ENCODE measurements around the gene ADAMTS6. TPM values are rescaled to one million over a fixed set of nuclear protein-coding genes. Genes with fewer than 3 reads are reported as not detected.
A peak's percentile ranks its signal among the peaks of the same experiment; 100 is the strongest.

ADAMTS6 gene
- total and polyA plus RNA-seq, 2 experiments from 2014 or later = 0.78 to 2.0 TPM

DNA sequence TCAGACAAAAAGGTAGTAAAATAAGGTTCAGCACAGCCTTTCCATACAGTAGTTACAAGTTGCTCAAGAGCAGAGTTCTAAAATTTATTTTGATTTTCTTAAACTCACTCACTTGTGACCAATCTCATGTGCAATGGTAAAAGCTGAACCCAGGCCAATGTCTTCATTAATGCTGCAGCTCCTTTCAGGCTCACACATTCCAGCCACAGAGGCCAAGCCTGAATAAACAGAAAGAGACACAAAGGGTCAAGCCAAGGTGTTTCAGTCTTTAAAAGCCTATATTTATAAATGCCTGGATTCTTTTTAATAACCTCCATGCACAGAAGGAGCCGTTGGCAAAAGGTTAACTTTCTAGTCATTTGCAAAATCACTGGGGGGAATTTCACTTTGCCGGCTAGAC, 152.5 kb downstream of the ADAMTS6 start:
- TF ChIP-seq EZH2phosphoT487 (IDR thresholded peaks at IDR 0.05; ENCODE audit: unreplicated experiment) (no peak), ZNF331 (CRISPR knock-in tag; IDR thresholded peaks at IDR 0.05; ENCODE audit: low read depth) (no peak), STAT1 (IDR thresholded peaks at IDR 0.05; ENCODE audit: unreplicated experiment) (no peak), ZNF114 (CRISPR knock-in tag; IDR thresholded peaks at IDR 0.05) (no peak), NANOG (IDR thresholded peaks at IDR 0.05; ENCODE audit: borderline replicate concordance) (no peak), JUNB (IDR thresholded peaks at IDR 0.05; ENCODE audit: unreplicated experiment) (no peak)
- Mint-ChIP-seq H3K27ac (peak overlapping the region; percentile 70), H3K27me3 (ENCODE audit: insufficient read depth, low read depth, poor library complexity) (no peaks in the 10 kb centered on the region), H3K36me3 (ENCODE audit: low read depth) (no peaks in the 10 kb centered on the region), H3K4me3 (no peak overlapping the region), H3K9me3 (no peaks in the 10 kb centered on the region), H3K4me1 (peaks cover 42% of the 10 kb centered on the region)
- no peaks in the 10 kb centered on the region for H4K20me1 ChIP-seq (replicated peaks; ENCODE audit: insufficient read depth)
- no peak overlapping the region for H3K27ac ChIP-seq (ENCODE audit: low read depth)
- no peak overlapping the region for H3K4me3 ChIP-seq
- no peaks in the 10 kb centered on the region for H3K9me2 ChIP-seq (ENCODE audit: insufficient read depth)
- H3K4me1 ChIP-seq (ENCODE audit: insufficient read depth) = peaks cover 26% of the 10 kb centered on the region
- no peaks in the 10 kb centered on the region for H3K79me2 ChIP-seq (replicated peaks; ENCODE audit: insufficient read depth)
- no peaks in the 10 kb centered on the region for H3K27me3 ChIP-seq (ENCODE audit: insufficient read depth)
- no peak overlapping the region for H2AFZ ChIP-seq
- peak; percentile 67 for ATAC-seq
- no peaks in the 10 kb centered on the region for H3K36me3 ChIP-seq (ENCODE audit: insufficient read depth)
- H3F3A ChIP-seq (replicated peaks; ENCODE audit: low read depth) = no peaks in the 10 kb centered on the region
- DNase-seq (ENCODE audit: low spot score) = peak; percentile 40
- H3K4me2 ChIP-seq = no peak overlapping the region

GRCh38 chr5:65327582-65327981, 154.1 kb downstream of the ADAMTS6 start:
- no peaks in the 10 kb centered on the region for H4K20me1 ChIP-seq (replicated peaks; ENCODE audit: insufficient read depth)
- no peak overlapping the region for H3K4me2 ChIP-seq
- H3K27ac Mint-ChIP-seq = no peak overlapping the region
- no peaks in the 10 kb centered on the region for H3K9me3 Mint-ChIP-seq
- H3K36me3 ChIP-seq (ENCODE audit: insufficient read depth) = no peaks in the 10 kb centered on the region
- ATAC-seq = no peak
- no peaks in the 10 kb centered on the region for H3K79me2 ChIP-seq (replicated peaks; ENCODE audit: insufficient read depth)
- no peak overlapping the region for H3K4me3 ChIP-seq
- H3K36me3 Mint-ChIP-seq (ENCODE audit: low read depth) = no peaks in the 10 kb centered on the region
- H3K27me3 ChIP-seq (ENCODE audit: insufficient read depth) = no peaks in the 10 kb centered on the region
- no peak overlapping the region for H2AFZ ChIP-seq
- H3K4me1 Mint-ChIP-seq = peaks cover 39% of the 10 kb centered on the region
- no peak overlapping the region for H3K27ac ChIP-seq (ENCODE audit: low read depth)
- no peaks in the 10 kb centered on the region for H3F3A ChIP-seq (replicated peaks; ENCODE audit: low read depth)
- DNase-seq (ENCODE audit: low spot score) = no peak
- H3K9me2 ChIP-seq (ENCODE audit: insufficient read depth) = no peaks in the 10 kb centered on the region
- H3K4me3 Mint-ChIP-seq = no peak overlapping the region
- H3K27me3 Mint-ChIP-seq (ENCODE audit: insufficient read depth, low read depth, poor library complexity) = no peaks in the 10 kb centered on the region
- H3K4me1 ChIP-seq (ENCODE audit: insufficient read depth) = peaks cover 26% of the 10 kb centered on the region
- TF ChIP-seq, protein P1, sequence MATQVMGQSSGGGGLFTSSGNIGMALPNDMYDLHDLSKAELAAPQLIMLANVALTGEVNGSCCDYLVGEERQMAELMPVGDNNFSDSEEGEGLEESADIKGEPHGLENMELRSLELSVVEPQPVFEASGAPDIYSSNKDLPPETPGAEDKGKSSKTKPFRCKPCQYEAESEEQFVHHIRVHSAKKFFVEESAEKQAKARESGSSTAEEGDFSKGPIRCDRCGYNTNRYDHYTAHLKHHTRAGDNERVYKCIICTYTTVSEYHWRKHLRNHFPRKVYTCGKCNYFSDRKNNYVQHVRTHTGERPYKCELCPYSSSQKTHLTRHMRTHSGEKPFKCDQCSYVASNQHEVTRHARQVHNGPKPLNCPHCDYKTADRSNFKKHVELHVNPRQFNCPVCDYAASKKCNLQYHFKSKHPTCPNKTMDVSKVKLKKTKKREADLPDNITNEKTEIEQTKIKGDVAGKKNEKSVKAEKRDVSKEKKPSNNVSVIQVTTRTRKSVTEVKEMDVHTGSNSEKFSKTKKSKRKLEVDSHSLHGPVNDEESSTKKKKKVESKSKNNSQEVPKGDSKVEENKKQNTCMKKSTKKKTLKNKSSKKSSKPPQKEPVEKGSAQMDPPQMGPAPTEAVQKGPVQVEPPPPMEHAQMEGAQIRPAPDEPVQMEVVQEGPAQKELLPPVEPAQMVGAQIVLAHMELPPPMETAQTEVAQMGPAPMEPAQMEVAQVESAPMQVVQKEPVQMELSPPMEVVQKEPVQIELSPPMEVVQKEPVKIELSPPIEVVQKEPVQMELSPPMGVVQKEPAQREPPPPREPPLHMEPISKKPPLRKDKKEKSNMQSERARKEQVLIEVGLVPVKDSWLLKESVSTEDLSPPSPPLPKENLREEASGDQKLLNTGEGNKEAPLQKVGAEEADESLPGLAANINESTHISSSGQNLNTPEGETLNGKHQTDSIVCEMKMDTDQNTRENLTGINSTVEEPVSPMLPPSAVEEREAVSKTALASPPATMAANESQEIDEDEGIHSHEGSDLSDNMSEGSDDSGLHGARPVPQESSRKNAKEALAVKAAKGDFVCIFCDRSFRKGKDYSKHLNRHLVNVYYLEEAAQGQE (IDR thresholded peaks at IDR 0.05; ENCODE audit: unreplicated experiment) = no peak
- TF ChIP-seq CTCF (conservative IDR thresholded peaks at IDR 0.05; ENCODE audit: low read depth in 2 of 2) (no peak), CREB1 (CRISPR knock-in tag; IDR thresholded peaks at IDR 0.05; ENCODE audit: low read depth) (no peak), NANOG (IDR thresholded peaks at IDR 0.05; ENCODE audit: borderline replicate concordance) (no peak), ZNF331 (CRISPR knock-in tag; IDR thresholded peaks at IDR 0.05; ENCODE audit: low read depth) (no peak), POLR2AphosphoS5 (IDR thresholded peaks at IDR 0.05; ENCODE audit: low read depth) (no peak), EZH2 (IDR thresholded peaks at IDR 0.05; ENCODE audit: low read depth, unreplicated experiment) (no peak), EZH2phosphoT487 (IDR thresholded peaks at IDR 0.05; ENCODE audit: unreplicated experiment) (no peak), ETS1 (IDR thresholded peaks at IDR 0.05) (no peak)

Data from GM23338 (cell line).